ENCODE measurements around the gene RNF220. TPM values are rescaled to one million over a fixed set of nuclear protein-coding genes. Genes with fewer than 3 reads are reported as not detected.

The RNF220 gene
- total and polyA plus RNA-seq, 2 of the 13 experiments (the other 11 are each of a cell fraction or from before 2014, with no cell fraction given), result 48.2 to 72.1 TPM

DNA sequence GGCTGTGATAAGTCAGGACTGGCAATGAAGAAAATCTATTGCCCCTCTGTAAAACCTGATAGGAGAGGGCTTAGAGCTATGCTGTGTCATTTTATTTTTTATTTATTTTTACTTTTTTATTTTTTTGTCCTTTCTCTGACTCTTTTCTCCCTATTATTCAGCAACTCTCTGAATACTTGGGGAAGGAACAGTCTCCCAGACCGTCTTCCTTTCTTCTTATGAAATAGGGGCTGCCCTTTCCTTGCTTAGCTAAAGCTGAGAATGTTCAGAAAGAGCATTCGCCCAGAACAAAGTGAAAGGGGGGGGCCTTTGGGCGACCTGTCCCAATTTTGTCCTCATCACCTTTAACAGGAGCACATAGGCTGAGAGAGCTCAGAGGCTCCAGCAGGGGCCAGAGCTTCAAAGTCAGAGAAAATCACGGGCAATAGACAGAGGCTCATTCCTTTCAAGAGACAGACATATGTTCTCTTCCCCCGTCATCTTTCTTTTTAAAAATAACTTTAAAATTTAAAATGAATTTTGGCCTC lies 80.9 kb downstream of the RNF220 start:
- H3K4me2 ChIP-seq (ENCODE audit: low read depth, low read length), result no peak overlapping the region
- no peaks in the 10 kb centered on the region for H3K79me2 ChIP-seq (ENCODE audit: insufficient read depth, low read length)
- no peak overlapping the region for H3K27ac ChIP-seq (ENCODE audit: extremely low read length, insufficient read depth, low read length)
- no TSS peak for BruUV-seq (replicated peaks)
- no peak overlapping the region for H3K4me3 ChIP-seq (replicated peaks in 1 of 3; ENCODE audit: insufficient read depth in 1 of 3, low read depth in 2 of 3, low read length in 3 of 3)
- H3K4me1 ChIP-seq (ENCODE audit: insufficient read depth, low read length), result no peaks in the 10 kb centered on the region
- no peak overlapping the region for H2AFZ ChIP-seq (ENCODE audit: low read length)
- ChIA-PET CTCF (ENCODE audit: low intra/inter-chr PET ratio, low total read pairs) (no interaction called here), POLR2A (no interaction called here)
- TF ChIP-seq, protein P1, sequence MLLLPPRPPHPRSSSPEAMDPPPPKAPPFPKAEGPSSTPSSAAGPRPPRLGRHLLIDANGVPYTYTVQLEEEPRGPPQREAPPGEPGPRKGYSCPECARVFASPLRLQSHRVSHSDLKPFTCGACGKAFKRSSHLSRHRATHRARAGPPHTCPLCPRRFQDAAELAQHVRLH (CRISPR knock-in tag; IDR thresholded peaks at IDR 0.05; ENCODE audit: borderline replicate concordance, low read depth), result no peak
- TF ChIP-seq ZSCAN30 (CRISPR knock-in tag; IDR thresholded peaks at IDR 0.05) (no peak), NR2F1 (CRISPR knock-in tag; IDR thresholded peaks at IDR 0.05) (no peak), SOX13 (IDR thresholded peaks at IDR 0.05) (no peak), SOX13 (CRISPR knock-in tag; conservative IDR thresholded peaks at IDR 0.05 in 1 of 2, IDR thresholded peaks at IDR 0.05 in 1 of 2) (no peak), SMAD3 (CRISPR knock-in tag; IDR thresholded peaks at IDR 0.05) (no peak), ZNF431 (CRISPR knock-in tag; IDR thresholded peaks at IDR 0.05; ENCODE audit: borderline replicate concordance, low read depth) (no peak), SIX4 (CRISPR knock-in tag; IDR thresholded peaks at IDR 0.05) (no peak), ZBTB21 (CRISPR knock-in tag; IDR thresholded peaks at IDR 0.05) (no peak), ZNF83 (CRISPR knock-in tag; IDR thresholded peaks at IDR 0.05; ENCODE audit: borderline replicate concordance) (no peak), ZNF615 (CRISPR knock-in tag; IDR thresholded peaks at IDR 0.05; ENCODE audit: borderline replicate concordance) (no peak), ZBTB2 (CRISPR knock-in tag; IDR thresholded peaks at IDR 0.05; ENCODE audit: low read depth) (no peak)
- TF ChIP-seq, protein P2, sequence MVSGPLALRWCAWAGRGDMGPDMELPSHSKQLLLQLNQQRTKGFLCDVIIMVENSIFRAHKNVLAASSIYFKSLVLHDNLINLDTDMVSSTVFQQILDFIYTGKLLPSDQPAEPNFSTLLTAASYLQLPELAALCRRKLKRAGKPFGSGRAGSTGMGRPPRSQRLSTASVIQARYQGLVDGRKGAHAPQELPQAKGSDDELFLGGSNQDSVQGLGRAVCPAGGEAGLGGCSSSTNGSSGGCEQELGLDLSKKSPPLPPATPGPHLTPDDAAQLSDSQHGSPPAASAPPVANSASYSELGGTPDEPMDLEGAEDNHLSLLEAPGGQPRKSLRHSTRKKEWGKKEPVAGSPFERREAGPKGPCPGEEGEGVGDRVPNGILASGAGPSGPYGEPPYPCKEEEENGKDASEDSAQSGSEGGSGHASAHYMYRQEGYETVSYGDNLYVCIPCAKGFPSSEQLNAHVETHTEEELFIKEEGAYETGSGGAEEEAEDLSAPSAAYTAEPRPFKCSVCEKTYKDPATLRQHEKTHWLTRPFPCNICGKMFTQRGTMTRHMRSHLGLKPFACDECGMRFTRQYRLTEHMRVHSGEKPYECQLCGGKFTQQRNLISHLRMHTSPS (CRISPR knock-in tag; IDR thresholded peaks at IDR 0.05; ENCODE audit: low read depth), result no peak
- TF ChIP-seq, protein P3, sequence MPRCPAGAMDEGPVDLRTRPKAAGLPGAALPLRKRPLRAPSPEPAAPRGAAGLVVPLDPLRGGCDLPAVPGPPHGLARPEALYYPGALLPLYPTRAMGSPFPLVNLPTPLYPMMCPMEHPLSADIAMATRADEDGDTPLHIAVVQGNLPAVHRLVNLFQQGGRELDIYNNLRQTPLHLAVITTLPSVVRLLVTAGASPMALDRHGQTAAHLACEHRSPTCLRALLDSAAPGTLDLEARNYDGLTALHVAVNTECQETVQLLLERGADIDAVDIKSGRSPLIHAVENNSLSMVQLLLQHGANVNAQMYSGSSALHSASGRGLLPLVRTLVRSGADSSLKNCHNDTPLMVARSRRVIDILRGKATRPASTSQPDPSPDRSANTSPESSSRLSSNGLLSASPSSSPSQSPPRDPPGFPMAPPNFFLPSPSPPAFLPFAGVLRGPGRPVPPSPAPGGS (CRISPR knock-in tag; IDR thresholded peaks at IDR 0.05), result no peak
- TF ChIP-seq, protein P4, sequence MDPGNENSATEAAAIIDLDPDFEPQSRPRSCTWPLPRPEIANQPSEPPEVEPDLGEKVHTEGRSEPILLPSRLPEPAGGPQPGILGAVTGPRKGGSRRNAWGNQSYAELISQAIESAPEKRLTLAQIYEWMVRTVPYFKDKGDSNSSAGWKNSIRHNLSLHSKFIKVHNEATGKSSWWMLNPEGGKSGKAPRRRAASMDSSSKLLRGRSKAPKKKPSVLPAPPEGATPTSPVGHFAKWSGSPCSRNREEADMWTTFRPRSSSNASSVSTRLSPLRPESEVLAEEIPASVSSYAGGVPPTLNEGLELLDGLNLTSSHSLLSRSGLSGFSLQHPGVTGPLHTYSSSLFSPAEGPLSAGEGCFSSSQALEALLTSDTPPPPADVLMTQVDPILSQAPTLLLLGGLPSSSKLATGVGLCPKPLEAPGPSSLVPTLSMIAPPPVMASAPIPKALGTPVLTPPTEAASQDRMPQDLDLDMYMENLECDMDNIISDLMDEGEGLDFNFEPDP (CRISPR knock-in tag; conservative IDR thresholded peaks at IDR 0.05), result no peak
- TF ChIP-seq, protein P5, sequence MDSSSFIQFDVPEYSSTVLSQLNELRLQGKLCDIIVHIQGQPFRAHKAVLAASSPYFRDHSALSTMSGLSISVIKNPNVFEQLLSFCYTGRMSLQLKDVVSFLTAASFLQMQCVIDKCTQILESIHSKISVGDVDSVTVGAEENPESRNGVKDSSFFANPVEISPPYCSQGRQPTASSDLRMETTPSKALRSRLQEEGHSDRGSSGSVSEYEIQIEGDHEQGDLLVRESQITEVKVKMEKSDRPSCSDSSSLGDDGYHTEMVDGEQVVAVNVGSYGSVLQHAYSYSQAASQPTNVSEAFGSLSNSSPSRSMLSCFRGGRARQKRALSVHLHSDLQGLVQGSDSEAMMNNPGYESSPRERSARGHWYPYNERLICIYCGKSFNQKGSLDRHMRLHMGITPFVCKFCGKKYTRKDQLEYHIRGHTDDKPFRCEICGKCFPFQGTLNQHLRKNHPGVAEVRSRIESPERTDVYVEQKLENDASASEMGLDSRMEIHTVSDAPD (CRISPR knock-in tag; IDR thresholded peaks at IDR 0.05), result no peak
- H4K20me1 ChIP-seq (ENCODE audit: insufficient read depth, low read length), result no peaks in the 10 kb centered on the region; the same call in 1 of the 2 replicates
- H3K36me3 ChIP-seq (replicated peaks in 1 of 2; ENCODE audit: control insufficient read depth in 1 of 2, insufficient read depth in 2 of 2, low read length in 2 of 2), result peaks cover 0 to 3% of the 10 kb centered on the region in 2 experiments; a peak in 2 of 5 replicates
- WGBS (ENCODE audit: low lambda C conversion rate), result 67% methylated on average over 5 of the region's 5 CpGs
- in situ Hi-C loops (cut with HindIII; ENCODE audit: extremely low pct_ligation_motif_present, low pct_unique_long_range_greater_than_20kb), result no loop called here
- intact Hi-C loops (cut with micrococcal nuclease; ENCODE audit: unreplicated experiment), result no loop called here
- H3K27me3 ChIP-seq (ENCODE audit: control insufficient read depth in 1 of 2, insufficient read depth in 2 of 2, low read length in 2 of 2), result no peaks in the 10 kb centered on the region; a peak in 1 of 5 replicates
- no peak for FAIRE-seq
- no peak for ATAC-seq
- no peak overlapping the region for H3K9ac ChIP-seq (ENCODE audit: insufficient read depth, low read depth, low read length)
- H3K9me3 ChIP-seq (ENCODE audit: low read length), result no peaks in the 10 kb centered on the region
- DNase-seq (ENCODE audit: low spot score), result no peak
